ENCODE measurements around the gene THOP1.

The THOP1 gene

GRCh38 chr19:2785244-2785997, at the start of gene THOP1:
THOP1 (plus strand) TSS chr19:2785503; CDS start chr19:2785663, 160 bp downstream.
- peak; percentile 24 to 99 (median 96) for DNase-seq

- DNase-seq = no peak
Measured at GRCh38 chr19:2736550-2737190, 48.6 kb upstream of the THOP1 start.

GRCh38 chr19:2739602-2740313, 45.5 kb upstream of the THOP1 start, which contains the start of gene SLC39A3:
SLC39A3 (minus strand) TSS chr19:2740017; CDS start chr19:2737257, 2,760 bp downstream.
- peak; percentile 80 to 98 (median 94) for DNase-seq

GRCh38 chr19:2740314-2740656, 45.0 kb upstream of the THOP1 start:
- no peak for DNase-seq

- DNase-seq = peak in 10 of 56 donors; percentile 6 to 50 (median 18)
Measured at GRCh38 chr19:2743099-2743498, 42.2 kb upstream of the THOP1 start.

- DNase-seq = no peak
Measured at GRCh38 chr19:2744113-2744512, 41.2 kb upstream of the THOP1 start.

- no peak for DNase-seq
Measured at GRCh38 chr19:2747349-2747748, 38.0 kb upstream of the THOP1 start.

GRCh38 chr19:2750808-2751437, 34.4 kb upstream of the THOP1 start:
- peak in 6 of 56 donors; percentile 17 to 37 (median 26) for DNase-seq

GRCh38 chr19:2751438-2751830, 33.9 kb upstream of the THOP1 start:
- DNase-seq = no peak

GRCh38 chr19:2754659-2755447, 30.4 kb upstream of the THOP1 start:
- DNase-seq = no peak

GRCh38 chr19:2755448-2755705, 29.9 kb upstream of the THOP1 start:
- DNase-seq = no peak

GRCh38 chr19:2755811-2756210, 29.5 kb upstream of the THOP1 start:
- no peak for DNase-seq

- no peak for DNase-seq
Measured at GRCh38 chr19:2756477-2756876, 28.8 kb upstream of the THOP1 start.

GRCh38 chr19:2756921-2757881, 28.1 kb upstream of the THOP1 start:
- no peak for DNase-seq

GRCh38 chr19:2758601-2759313, 26.5 kb upstream of the THOP1 start:
- DNase-seq = no peak

- peak in 2 of 56 donors; percentile 9 to 11 for DNase-seq
Measured at GRCh38 chr19:2759362-2759761, 25.9 kb upstream of the THOP1 start.

- DNase-seq = no peak
Measured at GRCh38 chr19:2759965-2760364, 25.3 kb upstream of the THOP1 start.

- DNase-seq = no peak
Measured at GRCh38 chr19:2761309-2761677, 24.0 kb upstream of the THOP1 start.

Measured in amygdala (tissue), 56 donors.